AG09309 (cell line): ENCODE results near the gene MLPH.

Experiments
- DNase-seq: peaks from one replicate; pipeline ENCODE4 v3.0.0-alpha.2; 2010; ENCODE audit warnings: low read depth
- H3K4me3 ChIP-seq: 2 replicates; pipeline ENCODE4 v1.5.1; 2011; ENCODE audit warnings: mild to moderate bottlenecking, low read depth, low read length, moderate library complexity; ENCODE audit not compliant: control insufficient read depth
- CTCF ChIP-seq: IDR thresholded peaks from 2 replicates; pipeline ENCODE4 v1.5.1; 2011; ENCODE audit warnings: mild to moderate bottlenecking, low read depth, low read length, inconsistent platforms; ENCODE audit not compliant: insufficient read depth, control insufficient read depth; ENCODE audit errors: missing control alignments

The MLPH gene, protein sequence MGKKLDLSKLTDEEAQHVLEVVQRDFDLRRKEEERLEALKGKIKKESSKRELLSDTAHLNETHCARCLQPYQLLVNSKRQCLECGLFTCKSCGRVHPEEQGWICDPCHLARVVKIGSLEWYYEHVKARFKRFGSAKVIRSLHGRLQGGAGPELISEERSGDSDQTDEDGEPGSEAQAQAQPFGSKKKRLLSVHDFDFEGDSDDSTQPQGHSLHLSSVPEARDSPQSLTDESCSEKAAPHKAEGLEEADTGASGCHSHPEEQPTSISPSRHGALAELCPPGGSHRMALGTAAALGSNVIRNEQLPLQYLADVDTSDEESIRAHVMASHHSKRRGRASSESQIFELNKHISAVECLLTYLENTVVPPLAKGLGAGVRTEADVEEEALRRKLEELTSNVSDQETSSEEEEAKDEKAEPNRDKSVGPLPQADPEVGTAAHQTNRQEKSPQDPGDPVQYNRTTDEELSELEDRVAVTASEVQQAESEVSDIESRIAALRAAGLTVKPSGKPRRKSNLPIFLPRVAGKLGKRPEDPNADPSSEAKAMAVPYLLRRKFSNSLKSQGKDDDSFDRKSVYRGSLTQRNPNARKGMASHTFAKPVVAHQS

GRCh38 chr2:237486819-237487448, at the start of gene MLPH:
TSS of gene MLPH (plus strand) at chr2:237487251. CDS start at chr2:237493427, 6,176 bp downstream.
- DNase-seq: no peak
- H3K4me3 ChIP-seq: peak within 1 kb of the TSS; percentile 85
- no peak for TF ChIP-seq CTCF

DNA sequence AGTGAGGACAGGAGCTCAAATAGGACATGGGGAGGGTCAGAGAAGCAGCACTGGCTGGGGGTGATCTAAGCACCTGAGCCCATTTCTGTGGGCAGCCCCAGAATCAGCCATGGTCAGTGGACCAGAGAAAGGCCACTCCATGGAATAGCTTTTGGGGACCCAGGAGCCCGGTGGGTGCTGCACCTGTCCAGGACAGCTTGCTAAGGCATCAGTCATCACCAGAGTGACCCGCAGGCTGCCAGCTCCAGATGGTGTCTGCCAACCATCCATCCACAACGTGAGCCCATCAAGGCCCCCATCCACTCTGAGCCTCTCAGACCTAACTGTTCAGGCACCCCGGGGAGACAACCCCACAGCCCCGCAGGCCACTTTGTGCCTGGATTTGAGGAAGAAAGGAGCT, 49.5 kb upstream of the MLPH start:
- no peak for TF ChIP-seq CTCF
- no peak for DNase-seq
- H3K4me3 ChIP-seq: no peak overlapping the region

DNA sequence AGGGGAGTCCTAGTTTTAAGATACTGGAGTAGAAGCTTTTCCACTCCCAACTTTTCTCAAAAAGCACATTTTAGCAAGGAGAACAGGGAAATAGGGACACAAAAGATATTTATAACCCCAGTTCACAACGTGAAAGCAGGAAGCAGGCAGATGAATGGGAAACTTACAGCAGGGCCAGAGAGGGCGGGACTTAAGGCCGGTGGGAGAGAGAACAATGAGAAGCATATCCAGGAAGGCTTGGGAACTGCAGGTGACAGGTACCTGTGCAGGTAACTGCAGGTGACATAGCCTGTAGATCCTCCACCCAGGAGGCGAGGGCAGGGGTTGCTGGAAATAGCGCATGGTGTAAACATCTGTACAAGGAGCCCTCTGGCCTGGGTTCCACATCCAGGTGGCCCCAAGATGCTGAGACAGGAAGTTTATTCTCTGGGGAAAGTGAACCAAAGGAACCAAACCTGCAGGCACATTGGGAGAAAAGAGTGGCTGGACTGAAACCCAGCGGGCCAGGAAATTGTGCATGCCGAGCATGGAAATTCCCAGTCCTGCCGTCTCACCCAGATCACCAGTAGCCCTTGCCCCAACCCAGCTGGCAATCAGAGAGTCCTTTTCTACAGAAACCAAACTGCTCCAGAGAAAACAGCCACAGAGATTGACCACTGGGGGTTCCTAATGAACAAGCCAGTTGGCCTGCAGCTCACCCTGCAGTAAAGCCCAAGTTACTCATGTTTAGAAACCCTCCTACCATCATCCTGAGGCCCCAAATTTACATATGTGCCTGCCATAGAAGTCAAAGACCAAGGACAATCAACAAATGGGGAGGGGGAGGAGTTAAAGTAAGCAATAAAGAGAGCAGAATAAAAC, 48.7 kb upstream of the MLPH start:
- no peak for DNase-seq
- no peak for TF ChIP-seq CTCF
- no peak overlapping the region for H3K4me3 ChIP-seq

- DNase-seq: no peak
Measured at GRCh38 chr2:237440819-237441281, 46.2 kb upstream of the MLPH start.

DNA sequence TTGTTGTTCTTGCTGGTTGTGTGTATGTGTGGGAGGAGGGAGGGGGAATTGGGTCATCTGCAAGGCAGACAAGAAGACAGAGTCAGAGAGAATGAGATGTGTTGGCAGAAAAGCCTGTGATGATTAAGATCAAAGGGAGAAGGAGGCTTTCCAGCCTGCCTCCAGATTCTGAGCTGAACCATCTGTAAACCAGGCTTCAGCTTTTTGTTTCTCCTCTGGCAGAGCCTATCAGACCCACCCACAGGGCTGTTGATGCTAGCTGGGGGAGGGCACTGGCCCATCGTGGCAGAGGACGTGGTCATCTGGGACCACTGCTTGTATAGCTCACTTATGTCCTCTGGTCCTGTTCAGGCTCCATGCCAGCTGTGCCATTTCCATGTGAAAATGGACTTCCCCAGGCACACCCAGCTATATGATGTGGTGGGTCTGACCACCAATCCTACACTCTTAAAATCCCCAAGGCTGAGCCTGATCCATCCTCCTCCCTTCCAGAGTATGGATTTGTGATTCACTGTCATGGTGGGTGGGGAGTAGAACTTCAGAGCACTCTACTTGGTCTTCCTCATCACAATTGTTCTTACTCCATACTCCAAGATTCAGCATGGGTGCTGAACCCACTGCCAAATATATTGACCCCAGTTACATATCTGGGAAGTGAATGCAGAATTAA, 45.3 kb upstream of the MLPH start:
- DNase-seq: peak; percentile 50
- H3K4me3 ChIP-seq: no peak overlapping the region
- TF ChIP-seq CTCF: no peak

More at GRCh38 chr2:237440819-237441281, 46.2 kb upstream of the MLPH start:
- no peak overlapping the region for H3K4me3 ChIP-seq
- no peak for TF ChIP-seq CTCF
